OCI-LY7 (cell line): ENCODE data around the gene PAXX. TPM values are rescaled to one million over a fixed set of nuclear protein-coding genes. Genes with fewer than 3 reads are reported as not detected.

Experiments
- BruUV-seq: library from RNA; stranded (reverse); fragments of 400-500 nt; replicated peaks from 2 replicates; lab custom pipeline; 2021; lab: Mats Ljungman, UMichigan
- CTCF ChIA-PET: fragments of 300-600 bp; sonication (Branson Sonifier 250); formaldehyde crosslinking; loops from one replicate; lab custom pipeline; 2022; ENCODE audit warnings: antibody characterized with exemption; ENCODE audit not compliant: unreplicated experiment; lab: Charles Lee
- POLR2A ChIA-PET: fragments of 300-600 bp; sonication (Branson Sonifier 250); formaldehyde crosslinking; loops from one replicate; lab custom pipeline; 2022; ENCODE audit warnings: antibody characterized with exemption; lab: Charles Lee
- DNase-seq: peaks from one replicate; pipeline ENCODE4 v3.0.0-alpha.2; 2015; ENCODE audit warnings: low spot score
- H2AFZ ChIP-seq: fragments of 200-600 bp; sonication (generic), shearing (Covaris generic); 2 replicates; pipeline ENCODE4 v1.6.1; 2014; ENCODE audit warnings: mild to moderate bottlenecking, antibody characterized with exemption, low read length, moderate library complexity
- H3K27ac ChIP-seq: fragments of 200-600 bp; sonication (generic); 2 replicates; pipeline ENCODE4 v1.5.1; 2014; ENCODE audit warnings: mixed run types, low read depth, mild to moderate bottlenecking, moderate library complexity, low read length, inconsistent platforms; ENCODE audit not compliant: poor library complexity, severe bottlenecking
- H3K36me3 ChIP-seq: fragments of 200-600 bp; sonication (generic); 2 replicates; pipeline ENCODE4 v1.6.1; 2014; ENCODE audit warnings: mild to moderate bottlenecking, antibody characterized with exemption, low read length, moderate library complexity, mixed read lengths; ENCODE audit not compliant: insufficient read depth
- H3K4me1 ChIP-seq: fragments of 200-600 bp; sonication (generic); 2 replicates; pipeline ENCODE4 v1.5.1; 2014; ENCODE audit warnings: mild to moderate bottlenecking, low read length; ENCODE audit not compliant: insufficient read depth, poor library complexity, severe bottlenecking
- H3K4me2 ChIP-seq: fragments of 200-600 bp; sonication (generic); 2 replicates; pipeline ENCODE4 v1.6.1; 2014; ENCODE audit warnings: mild to moderate bottlenecking, low read length
- H3K4me3 ChIP-seq: fragments of 200-600 bp; sonication (generic); 2 replicates; pipeline ENCODE4 v1.5.1; 2014; ENCODE audit warnings: mild to moderate bottlenecking, low read depth, low read length; ENCODE audit not compliant: poor library complexity, severe bottlenecking
- H3K79me2 ChIP-seq: fragments of 200-600 bp; sonication (generic); 2 replicates; pipeline ENCODE4 v1.6.1; 2016; ENCODE audit warnings: low read depth, mild to moderate bottlenecking, low read length, moderate library complexity, mixed read lengths; ENCODE audit not compliant: insufficient read depth
- H3K9me2 ChIP-seq: fragments of 200-600 bp; sonication (generic); 2 replicates; pipeline ENCODE4 v1.6.1; 2016; ENCODE audit warnings: mild to moderate bottlenecking, low read length, mixed read lengths; ENCODE audit not compliant: insufficient read depth
- H3K9me3 ChIP-seq: fragments of 200-600 bp; sonication (generic); 2 replicates; pipeline ENCODE4 v1.6.1; 2014; ENCODE audit warnings: mild to moderate bottlenecking, mixed run types, low read length, mixed read lengths
- H4K20me1 ChIP-seq: fragments of 200-600 bp; sonication (generic); 2 replicates; pipeline ENCODE4 v1.6.1; 2014; ENCODE audit warnings: mild to moderate bottlenecking, antibody characterized with exemption, low read length, moderate library complexity, mixed read lengths; ENCODE audit not compliant: insufficient read depth
- CTCF ChIP-seq: fragments of 200-600 bp; sonication (generic); conservative IDR thresholded peaks from 2 replicates; pipeline ENCODE4 v1.5.1; 2014; ENCODE audit warnings: mild to moderate bottlenecking, antibody characterized with exemption, low read length, moderate library complexity, mixed read lengths
- EZH2phosphoT487 ChIP-seq: fragments of 200-600 bp; sonication (generic); IDR thresholded peaks from 2 replicates; pipeline ENCODE4 v1.6.1; 2018; ENCODE audit warnings: low read depth, borderline replicate concordance, mild to moderate bottlenecking, mixed run types, antibody characterized with exemption, low read length, moderate library complexity, mixed read lengths
- intact Hi-C: fragments of 100-400 bp; cut with micrococcal nuclease; formaldehyde crosslinking; loops from one replicate; pipeline ENCODE4 v1.10.0; 2022; ENCODE audit not compliant: unreplicated experiment
- total RNA-seq, 2 experiments: library from RNA; depleted of rRNA in 1 of 2; stranded (reverse); fragments of >200 nt in 1 of 2; shearing (Covaris generic) in 1 of 2; gene quantifications; 2 replicates each; pipeline ENCODE4 v1.2.3, GENCODE V29; 2014 to 2022

The PAXX gene
- total RNA-seq, 2 experiments from 2014 or later: 45.7 to 63.5 TPM

- Histone ChIP-seq H3K79me2 (no peaks in the 10 kb centered on the region), H3K4me2 (no peak overlapping the region), H3K4me3 (no peak overlapping the region), H3K9me2 (no peaks in the 10 kb centered on the region), H2AFZ (no peak overlapping the region), H3K27ac (no peak overlapping the region), H3K9me3 (no peaks in the 10 kb centered on the region), H3K36me3 (no peaks in the 10 kb centered on the region), H3K4me1 (no peaks in the 10 kb centered on the region), H4K20me1 (no peaks in the 10 kb centered on the region)
- TF ChIP-seq EZH2phosphoT487 (no peak), CTCF (no peak)
- intact Hi-C loops: no loop called here
- no peak for DNase-seq
- ChIA-PET CTCF (no interaction called here), POLR2A (no interaction called here)
- BruUV-seq: no TSS peak
Observed at GRCh38 chr9:136956604-136957003, 35.6 kb upstream of the PAXX start.

- no peaks in the 10 kb centered on the region for H3K79me2 ChIP-seq
- H3K4me3 ChIP-seq: no peak overlapping the region
- intact Hi-C loops: no loop called here
- H3K27ac ChIP-seq: no peak overlapping the region
- no peaks in the 10 kb centered on the region for H4K20me1 ChIP-seq
- DNase-seq: no peak
- BruUV-seq: no TSS peak
- no peak overlapping the region for H2AFZ ChIP-seq
- no peaks in the 10 kb centered on the region for H3K9me2 ChIP-seq
- H3K4me2 ChIP-seq: no peak overlapping the region
- no peaks in the 10 kb centered on the region for H3K9me3 ChIP-seq
- TF ChIP-seq EZH2phosphoT487 (no peak), CTCF (no peak)
- no peaks in the 10 kb centered on the region for H3K36me3 ChIP-seq
- H3K4me1 ChIP-seq: no peaks in the 10 kb centered on the region
- POLR2A ChIA-PET: no interaction called here
- CTCF ChIA-PET: no interaction called here
Observed at GRCh38 chr9:136957461-136957860, 34.8 kb upstream of the PAXX start.

GRCh38 chr9:136957901-136958300 lies 34.3 kb upstream of the PAXX start:
- no peaks in the 10 kb centered on the region for H3K79me2 ChIP-seq
- no peak overlapping the region for H3K4me3 ChIP-seq
- no peaks in the 10 kb centered on the region for H3K9me3 ChIP-seq
- intact Hi-C loops: no loop called here
- no peak for TF ChIP-seq CTCF
- no peak for TF ChIP-seq EZH2phosphoT487
- no peaks in the 10 kb centered on the region for H3K9me2 ChIP-seq
- BruUV-seq: no TSS peak
- no peak for DNase-seq
- H3K4me1 ChIP-seq: no peaks in the 10 kb centered on the region
- ChIA-PET CTCF (no interaction called here), POLR2A (interaction anchor here (0.6 kb wide), 1 partner anchor 34 kb away, joined by 4 read pairs; no protein-coding TSS in a partner anchor)
- no peak overlapping the region for H3K27ac ChIP-seq
- no peaks in the 10 kb centered on the region for H4K20me1 ChIP-seq
- no peak overlapping the region for H2AFZ ChIP-seq
- no peaks in the 10 kb centered on the region for H3K36me3 ChIP-seq
- H3K4me2 ChIP-seq: no peak overlapping the region
